Vagina (tissue), 2 donors: ENCODE data around the gene KCNMB2.

Source experiments
- POLR2A ChIP-seq, 2 donors: fragments of 450-650 bp; IDR thresholded peaks; one replicate each; pipeline ENCODE4 v1.6.1; 2017; ENCODE audit warnings: antibody characterized with exemption in 2 of 2, mild to moderate bottlenecking in 2 of 2, moderate library complexity in 2 of 2
- POLR2AphosphoS5 ChIP-seq, 2 donors: sonication (generic); formaldehyde crosslinking; IDR thresholded peaks; one replicate each; pipeline ENCODE4 v1.9.0; 2017; ENCODE audit warnings: antibody characterized with exemption in 2 of 2, mild to moderate bottlenecking in 2 of 2, low read depth in 1 of 2; ENCODE audit not compliant: insufficient read depth in 1 of 2
- TF ChIP-seq, protein P1 (sequence below), 3 experiments: fragments of 450-650 bp in 2 of 3; fragments of 200-600 bp in 1 of 3; sonication (generic) in 1 of 3; IDR thresholded peaks; one replicate each; pipeline ENCODE4 v1.5.1; 2017 to 2019; ENCODE audit warnings: antibody characterized with exemption in 3 of 3, mild to moderate bottlenecking in 2 of 3, moderate library complexity in 2 of 3

GRCh38 chr3:178505832-178506231 is 30.4 kb upstream of the KCNMB2 start:
- TF ChIP-seq, protein P1, sequence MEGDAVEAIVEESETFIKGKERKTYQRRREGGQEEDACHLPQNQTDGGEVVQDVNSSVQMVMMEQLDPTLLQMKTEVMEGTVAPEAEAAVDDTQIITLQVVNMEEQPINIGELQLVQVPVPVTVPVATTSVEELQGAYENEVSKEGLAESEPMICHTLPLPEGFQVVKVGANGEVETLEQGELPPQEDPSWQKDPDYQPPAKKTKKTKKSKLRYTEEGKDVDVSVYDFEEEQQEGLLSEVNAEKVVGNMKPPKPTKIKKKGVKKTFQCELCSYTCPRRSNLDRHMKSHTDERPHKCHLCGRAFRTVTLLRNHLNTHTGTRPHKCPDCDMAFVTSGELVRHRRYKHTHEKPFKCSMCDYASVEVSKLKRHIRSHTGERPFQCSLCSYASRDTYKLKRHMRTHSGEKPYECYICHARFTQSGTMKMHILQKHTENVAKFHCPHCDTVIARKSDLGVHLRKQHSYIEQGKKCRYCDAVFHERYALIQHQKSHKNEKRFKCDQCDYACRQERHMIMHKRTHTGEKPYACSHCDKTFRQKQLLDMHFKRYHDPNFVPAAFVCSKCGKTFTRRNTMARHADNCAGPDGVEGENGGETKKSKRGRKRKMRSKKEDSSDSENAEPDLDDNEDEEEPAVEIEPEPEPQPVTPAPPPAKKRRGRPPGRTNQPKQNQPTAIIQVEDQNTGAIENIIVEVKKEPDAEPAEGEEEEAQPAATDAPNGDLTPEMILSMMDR (IDR thresholded peaks at IDR 0.05) = no peak
- TF ChIP-seq POLR2A (IDR thresholded peaks at IDR 0.05) (no peak), POLR2AphosphoS5 (IDR thresholded peaks at IDR 0.05; ENCODE audit: insufficient read depth in 1 of 2, low read depth in 1 of 2) (no peak)
